Activated CD4-positive, alpha-beta T cell treated with anti-CD3 and anti-CD28 coated beads for 24 hours (primary cell): ENCODE measurements around the gene DDB1.

ENCODE experiments used
- DNase-seq, 2 donors: peaks; one replicate each; pipeline ENCODE4 v3.0.0-alpha.2; 2020; ENCODE audit warnings: low read depth in 2 of 2

Gene DDB1

DNA sequence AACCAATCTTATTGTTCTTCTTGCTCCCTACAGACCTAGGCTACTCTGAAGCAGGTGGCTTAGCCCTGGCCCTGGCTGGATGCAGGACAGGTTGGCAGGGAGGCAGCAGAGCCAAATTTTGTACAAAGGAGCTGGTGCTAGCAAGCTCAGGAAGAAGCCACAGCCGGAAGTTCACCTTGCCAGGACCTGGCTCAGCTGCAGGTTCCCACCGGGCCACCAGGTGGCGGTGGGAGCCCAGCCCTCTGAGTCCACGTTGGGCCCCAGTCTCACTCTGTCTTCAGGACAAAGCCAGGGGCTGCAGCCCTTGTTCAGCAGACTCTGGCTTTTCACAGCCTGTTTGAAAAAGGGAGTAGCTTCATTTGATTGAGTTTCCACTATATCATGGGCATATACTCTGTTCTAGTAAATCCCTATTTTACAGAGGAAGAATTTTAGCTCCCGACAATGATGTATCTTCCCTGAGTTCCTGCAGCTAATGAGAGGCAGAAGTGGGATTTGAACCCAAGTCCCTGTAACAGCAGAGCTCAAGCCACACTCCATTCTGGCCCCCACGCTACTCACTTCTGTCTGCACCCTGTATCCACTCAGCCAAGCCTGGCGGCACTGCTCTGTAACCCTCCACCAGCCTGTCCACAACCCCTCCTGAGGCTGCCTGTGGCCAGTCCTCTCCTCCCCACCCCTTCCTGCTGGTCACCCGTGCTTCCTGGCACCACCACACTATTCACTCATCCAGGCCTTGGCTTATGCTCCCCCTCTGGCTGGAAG is 3.4 kb upstream of the DDB1 start:
- peak; percentile 68 to 70 for DNase-seq

DNA sequence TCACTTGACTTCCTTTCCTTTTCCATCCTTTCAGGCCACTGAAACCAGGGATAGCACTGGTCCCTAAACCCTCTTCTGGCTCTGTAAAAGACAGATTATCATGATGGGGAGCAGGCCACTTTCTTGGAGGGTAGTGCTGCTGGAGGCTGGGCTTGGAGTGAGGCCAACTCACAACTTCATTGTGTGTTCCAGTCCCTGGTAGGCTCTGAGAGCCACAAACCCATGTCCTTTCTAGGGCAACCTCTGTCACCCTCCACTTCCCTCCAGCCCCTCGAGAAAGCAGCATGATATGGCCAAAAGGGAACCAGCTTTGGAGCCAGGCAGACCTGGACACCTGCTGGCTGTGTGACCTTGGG is 2.4 kb upstream of the DDB1 start:
- no peak for DNase-seq

DNA sequence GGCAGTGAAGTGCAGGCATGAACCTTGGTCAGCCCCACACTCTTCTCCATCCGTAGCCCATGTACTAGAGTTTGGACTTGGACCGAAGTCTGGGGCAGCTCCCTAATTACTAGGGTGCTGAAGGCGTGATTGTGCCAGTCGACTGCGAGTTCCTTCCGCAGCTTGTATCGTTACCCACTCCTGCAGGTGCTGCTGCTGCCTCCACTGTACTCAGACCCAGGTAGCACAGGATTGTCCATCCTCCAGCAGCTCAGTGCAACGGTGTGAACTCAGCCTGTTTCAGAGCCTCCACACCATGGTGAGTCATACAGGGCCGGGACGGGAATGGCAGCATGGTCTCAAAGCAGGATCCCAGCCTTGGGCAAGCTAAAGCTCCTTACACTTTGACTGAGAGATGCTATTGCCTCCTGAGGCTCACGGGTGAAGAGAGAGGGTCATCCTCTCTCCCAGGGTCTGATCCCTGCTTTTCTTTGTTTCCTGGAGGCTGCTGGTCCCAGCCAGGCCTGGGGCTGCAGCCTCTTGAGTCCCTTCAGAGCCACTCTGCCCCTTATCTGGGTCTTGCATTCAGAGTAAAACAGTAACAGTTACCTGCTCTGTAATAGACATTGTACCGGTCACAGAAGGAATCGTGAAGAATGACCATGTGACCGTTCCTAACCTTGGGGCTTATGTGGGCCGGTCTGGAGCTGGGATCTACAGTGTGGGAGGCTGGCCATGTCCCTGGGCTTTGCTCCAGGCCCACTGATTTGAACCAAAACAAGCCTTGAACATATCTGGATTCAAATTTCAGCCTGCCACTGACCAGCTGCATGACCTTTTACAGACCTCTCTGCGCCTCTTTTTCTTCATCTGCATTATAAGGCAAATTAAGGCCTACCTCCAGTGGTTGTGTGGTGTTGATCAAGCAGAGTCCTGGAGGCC is 1.8 kb upstream of the DDB1 start:
- DNase-seq: no peak

DNA sequence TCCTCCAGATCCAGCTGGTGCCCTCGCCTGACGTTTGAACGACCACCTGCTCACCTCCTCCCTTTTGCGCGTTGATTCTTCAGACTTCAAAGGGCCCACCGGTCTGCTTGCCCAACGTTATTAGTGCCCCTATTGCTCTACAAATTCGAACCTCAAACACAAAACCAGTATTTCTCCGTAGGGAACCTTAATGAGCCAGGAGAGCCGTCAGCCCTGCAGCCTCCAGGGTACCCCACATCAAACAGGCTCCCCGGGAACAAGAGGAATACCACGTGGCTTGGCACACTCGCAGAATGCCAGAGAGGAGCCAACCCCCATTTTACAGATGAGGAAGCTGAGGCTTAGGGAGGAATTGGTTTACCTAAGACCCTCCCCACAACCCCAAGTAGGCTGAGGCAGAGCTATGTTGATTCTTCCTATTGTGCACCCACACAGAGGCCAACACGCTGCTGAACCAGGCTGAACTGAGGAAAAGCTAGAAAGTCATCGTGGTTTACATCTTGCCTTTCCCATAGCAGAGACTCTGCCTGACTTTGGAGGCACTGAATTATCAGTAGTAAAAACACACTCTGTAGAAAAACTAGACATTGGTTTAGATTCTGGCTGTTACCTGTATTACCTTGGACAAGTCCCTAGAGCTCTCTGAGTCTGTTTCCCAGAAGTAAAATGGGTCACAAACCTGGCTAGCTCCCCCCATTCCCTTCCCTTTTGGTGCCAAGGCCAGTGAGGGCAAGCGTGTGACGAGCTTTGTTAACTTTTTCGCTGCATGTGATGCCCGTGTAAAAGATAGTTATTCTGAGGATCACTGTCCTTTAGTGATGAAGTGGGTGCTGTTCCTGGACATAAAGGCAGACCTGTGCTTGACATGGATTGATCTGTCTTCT is 887 bp upstream of the DDB1 start:
- DNase-seq: peak in 1 of 2 donors; percentile 9

DNA sequence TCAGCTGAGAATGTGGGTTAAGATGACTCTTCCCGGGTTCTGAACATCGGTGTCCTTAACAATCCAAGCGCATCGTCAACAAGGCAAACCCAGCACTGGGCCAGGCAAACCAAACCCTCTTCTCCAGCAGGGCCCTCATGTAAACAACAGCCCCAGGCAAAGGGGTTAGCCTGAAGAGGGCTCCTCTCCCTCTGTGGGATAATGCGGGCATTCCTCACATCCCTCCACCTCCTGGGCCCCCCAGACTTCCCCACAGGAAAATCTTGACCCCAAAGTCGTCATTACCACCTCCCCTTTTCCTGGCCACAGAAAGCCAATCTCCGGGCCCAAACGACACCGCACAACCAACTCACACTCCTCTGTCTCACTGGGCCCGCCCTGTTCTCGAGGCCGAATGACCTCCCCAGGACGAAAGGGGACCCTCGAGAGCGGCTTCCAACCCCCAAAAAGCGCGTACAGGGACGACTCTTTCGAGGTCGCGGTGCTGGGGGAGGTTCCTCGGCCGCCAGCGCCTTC is 566 bp downstream of the DDB1 start:
- DNase-seq: no peak

DNA sequence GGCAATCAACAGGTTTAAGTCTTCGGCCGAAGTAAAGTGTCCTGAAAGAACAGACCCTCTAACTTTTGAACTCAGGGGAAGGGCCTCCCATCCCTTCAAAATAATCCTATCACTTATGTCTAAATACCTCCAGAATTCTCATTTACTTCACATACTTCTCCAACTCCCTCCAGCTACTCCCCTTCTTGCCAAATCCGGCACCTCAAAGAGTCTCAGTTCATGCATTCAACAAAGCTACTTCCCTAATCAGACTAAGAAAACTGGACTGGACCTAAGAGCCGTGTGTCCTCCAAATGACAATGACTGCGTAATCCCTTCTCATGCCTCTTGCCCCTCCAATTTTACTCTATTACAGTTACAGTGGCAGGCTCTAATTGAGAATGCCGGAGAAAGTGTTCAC is 1.3 kb downstream of the DDB1 start:
- no peak for DNase-seq

DNA sequence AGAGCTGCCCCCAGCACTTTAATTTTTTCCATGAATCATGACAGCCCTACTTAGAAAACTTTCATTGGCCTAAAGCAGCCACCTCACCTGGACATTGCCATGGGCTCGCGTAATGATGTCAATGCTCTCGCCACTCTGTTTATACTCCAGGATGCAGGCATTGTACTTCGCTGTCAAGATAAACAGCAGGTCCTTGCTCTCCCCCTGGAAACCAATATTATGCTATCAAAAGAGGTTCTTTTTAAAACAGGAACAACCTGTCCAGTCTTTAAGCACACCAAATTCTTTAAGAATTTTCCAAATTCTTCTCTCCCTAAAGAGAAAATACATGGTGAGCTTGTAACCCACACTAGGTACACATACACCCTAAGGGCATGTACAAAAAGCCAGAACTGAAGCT is 3.0 kb downstream of the DDB1 start:
- DNase-seq: no peak

DNA sequence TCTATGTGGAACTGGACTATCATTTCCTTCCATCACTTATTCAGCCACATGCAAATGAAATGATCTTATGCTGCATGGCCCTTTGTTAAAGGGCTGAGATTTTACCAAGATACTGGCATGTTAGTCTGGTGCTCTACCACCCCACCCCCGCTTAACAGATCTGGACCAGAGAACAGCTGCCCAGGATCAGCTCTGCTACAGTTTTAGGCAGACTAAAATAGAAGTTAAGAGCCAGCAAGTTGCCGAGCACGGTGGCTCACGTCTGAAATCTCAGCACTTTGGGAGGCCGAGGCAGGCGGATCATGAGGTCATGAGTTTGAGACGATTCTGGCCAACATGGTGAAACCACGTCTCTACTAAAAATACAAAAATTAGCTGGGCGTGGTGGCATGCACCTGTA is 4.6 kb downstream of the DDB1 start:
- no peak for DNase-seq

DNA sequence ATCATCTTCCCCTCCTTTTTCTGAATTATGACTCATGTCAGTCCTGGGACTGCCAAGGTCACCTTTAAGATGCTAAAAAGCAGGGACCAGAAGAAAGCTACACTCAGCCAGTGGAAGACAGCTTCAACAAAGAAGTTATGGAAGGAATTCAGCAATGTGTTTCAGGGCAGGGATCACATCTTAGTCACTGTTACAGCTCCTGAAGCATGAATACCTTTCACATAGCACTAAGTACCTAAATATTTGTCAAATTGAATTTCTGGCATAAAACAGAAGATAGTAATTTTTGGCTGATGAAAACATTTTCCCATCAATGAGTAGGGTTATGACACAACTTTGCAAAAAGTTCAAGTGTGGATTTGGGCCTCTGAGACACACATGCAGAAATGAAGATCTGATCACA is 5.2 kb downstream of the DDB1 start:
- DNase-seq: no peak

DNA sequence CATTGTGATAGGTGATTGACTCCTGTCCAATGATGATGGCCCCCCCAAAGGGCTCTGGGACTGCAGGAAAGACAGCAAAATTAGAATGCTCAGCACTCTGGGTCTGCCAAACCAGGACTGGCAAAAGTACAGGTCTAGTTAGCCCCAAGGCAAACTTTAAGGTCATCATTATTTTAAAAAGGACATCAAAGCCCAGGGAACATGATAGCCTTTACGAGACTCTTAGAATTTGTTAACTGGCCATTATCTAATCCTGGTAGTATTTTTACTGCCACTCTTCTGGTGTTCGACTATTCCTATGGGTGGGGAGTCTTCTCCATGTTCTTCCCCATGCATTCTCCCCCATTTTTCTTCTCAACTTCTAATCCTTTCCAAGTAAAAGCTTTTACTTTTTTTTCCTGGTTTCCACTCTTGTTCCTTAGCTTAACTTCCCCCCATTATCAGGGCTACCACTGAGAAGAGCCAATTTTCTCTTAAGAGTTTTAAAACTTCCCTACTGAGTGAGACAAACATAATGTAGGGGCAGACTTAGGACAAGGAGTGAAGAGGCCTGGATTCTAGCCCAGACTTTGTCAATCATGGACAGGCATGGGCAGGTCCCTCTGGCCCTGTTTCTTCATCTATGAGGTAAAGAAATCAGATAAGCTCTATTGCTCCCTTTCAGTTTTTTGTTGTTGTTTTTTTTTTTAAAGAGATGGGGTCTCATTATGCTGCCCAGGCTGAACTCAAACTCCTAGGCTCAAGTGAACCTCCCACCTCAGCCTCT is 7.1 kb downstream of the DDB1 start:
- no peak for DNase-seq

DNA sequence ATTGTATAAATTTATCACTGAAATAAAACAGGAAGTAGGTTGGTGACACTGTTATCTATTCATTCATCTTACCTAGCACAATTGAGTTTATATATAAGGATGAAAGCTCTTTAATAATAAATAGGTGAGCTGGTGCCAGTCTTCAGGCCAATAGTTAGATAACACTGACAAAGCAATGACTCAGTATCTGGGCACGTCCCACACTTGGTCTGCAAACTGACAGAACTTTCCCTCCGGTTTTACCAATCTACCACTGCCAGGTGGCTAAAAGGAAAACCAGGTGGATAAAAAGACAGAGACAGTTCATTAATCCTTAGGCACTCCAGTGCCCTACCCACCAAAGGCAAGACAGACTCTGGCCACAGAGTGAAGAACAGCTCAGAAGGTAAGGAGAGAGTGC is 17.6 kb downstream of the DDB1 start:
- no peak for DNase-seq

DNA sequence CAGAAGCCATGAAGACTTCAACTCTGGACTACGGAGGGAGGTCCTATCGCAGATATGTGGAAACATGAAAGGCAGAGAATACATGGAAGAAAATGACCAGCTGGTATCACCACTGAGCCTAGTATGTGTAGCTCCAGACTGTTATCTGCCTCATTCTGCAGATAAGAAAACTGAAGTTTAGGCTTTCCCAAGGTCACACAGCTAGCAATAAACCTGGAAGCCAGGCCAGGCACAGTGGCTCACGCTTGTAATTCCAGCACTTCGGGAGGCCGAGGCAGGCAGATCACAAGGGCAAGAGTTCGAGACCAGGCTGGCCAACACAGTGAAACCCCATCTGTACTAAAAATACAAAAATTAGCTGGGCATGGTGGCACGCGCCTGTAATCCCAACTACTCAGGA is 22.2 kb downstream of the DDB1 start:
- DNase-seq: no peak

DNA sequence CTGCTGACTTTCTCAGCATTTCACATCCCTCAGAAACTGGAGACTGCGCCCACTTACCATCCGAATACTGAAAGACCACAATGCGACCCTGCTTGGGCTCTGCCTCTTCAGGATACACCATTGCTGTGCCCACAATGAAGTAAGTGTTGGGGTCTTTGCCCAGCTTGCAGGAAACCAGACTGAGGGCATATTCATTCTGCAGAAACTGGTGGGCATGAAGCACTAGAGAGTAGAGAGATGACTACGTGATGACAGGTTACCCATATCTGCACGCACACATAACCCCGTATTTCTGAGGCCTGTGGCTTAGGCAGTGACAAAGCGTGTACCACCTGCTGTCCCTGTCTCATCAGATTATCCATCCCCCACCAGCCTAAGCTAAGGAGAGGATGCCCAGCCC is 23.2 kb downstream of the DDB1 start:
- no peak for DNase-seq

DNA sequence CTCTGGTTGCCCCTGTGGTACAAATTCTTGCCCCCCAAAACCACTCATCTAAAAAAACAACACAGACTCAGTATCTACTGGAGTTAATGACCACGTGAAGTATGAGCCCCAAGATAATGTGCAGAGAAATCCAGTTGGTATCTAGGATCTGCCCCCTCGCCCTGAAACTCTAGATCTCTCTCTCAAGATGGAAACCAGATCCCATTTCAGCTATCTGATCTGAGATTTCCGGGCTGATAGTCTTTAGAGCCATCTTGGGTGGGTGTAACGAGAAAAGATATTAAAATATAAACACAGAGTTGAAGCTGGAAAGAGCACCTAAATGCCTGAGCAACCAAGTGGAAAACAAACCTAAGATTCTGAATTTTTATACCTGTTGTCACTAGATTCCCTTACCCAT is 23.8 kb downstream of the DDB1 start:
- DNase-seq: no peak

DNA sequence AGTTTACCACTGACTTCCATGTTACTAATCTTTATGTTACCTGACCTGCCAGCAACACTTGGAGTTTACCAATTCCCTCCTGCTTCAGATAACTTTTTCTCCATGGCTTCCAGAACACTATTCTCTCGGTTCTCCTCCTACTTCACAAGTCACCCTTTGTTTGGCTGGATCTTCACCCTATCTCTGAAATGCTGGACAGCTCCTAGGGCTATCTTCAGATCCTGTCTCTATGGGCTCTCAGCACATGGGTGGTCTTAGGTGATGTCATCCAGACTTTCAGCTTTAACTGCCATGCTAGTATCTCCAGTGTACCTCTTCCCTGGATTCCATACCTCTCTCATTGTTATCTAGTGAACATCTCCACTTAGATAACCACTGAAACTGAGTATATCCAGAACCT is 25.6 kb downstream of the DDB1 start:
- DNase-seq: no peak

DNA sequence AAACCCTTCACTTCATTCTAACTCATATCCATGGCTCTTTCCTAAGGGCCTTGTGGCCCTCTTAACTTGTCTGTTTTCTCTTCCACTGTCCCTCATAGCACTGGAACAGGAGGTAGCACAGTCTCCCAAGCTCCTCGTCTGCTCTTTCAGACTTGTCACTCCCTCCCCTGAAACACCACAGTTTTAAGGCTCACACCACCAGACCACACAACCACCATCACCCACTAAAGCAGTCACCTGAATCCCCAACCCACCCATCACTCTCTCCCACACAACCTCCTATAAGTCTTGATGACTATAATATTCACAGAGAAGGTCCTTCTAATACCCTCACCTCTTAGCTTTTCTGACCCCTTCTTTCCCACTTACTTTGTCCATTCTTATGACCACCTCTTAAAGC is 26.7 kb downstream of the DDB1 start:
- no peak for DNase-seq

DNA sequence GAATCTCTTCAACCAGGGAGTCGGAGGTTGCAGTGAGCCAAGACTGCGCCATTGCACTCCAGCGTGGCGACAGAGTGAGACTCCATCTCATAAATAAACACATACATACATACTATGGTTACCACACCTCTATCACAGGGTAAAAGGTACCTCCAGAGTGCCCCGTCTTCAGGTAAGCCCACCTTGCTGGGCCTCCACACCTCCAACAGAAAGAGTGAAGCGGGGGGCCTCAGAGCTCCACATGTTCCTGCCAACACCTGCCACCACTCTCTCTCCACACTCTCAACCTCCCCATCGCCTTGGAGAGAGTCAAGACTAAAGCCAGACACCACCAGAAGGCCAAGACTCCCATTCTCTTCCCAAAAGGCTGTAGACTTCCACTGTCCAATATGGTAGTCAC is 27.5 kb downstream of the DDB1 start:
- DNase-seq: no peak

DNA sequence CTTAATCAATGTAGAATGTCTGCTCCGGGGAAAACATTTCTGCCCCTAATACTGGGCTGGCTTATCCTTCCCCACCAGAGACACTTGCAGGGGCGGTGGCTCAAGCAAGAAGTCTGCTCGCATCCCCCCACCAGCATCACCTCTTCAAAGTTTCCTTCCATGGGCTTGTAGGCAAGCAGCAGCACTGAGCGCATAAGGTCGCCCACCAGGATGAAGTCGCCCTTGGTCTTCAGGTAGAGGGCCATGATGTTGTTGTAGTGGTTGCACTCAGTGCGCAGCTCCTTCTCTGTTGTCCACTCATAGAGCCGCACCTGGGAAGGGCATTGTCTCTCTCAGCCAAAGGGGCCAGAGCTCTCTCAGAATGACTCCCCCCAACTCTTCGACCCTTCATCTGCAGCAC is 29.2 kb downstream of the DDB1 start:
- no peak for DNase-seq

DNA sequence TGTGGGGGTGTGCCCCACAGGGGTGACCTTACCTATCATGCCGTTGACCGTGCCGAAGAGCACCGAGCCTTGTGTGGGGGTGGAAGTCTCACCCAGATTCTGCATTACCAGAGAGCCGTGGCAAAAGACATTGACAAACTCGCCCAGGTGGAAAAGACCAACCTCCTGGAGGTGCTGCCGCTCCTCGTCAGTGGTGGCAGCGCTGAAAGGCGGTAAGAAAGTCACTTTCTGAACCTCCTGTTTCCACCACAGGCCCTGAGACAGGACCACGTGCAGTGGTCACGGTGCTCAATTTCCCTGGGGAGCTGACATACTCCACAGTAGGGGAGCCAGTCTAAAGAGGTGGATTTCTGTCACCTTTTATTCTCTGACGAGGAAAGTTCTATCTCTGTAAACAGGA is 30.4 kb downstream of the DDB1 start:
- DNase-seq: no peak

DNA sequence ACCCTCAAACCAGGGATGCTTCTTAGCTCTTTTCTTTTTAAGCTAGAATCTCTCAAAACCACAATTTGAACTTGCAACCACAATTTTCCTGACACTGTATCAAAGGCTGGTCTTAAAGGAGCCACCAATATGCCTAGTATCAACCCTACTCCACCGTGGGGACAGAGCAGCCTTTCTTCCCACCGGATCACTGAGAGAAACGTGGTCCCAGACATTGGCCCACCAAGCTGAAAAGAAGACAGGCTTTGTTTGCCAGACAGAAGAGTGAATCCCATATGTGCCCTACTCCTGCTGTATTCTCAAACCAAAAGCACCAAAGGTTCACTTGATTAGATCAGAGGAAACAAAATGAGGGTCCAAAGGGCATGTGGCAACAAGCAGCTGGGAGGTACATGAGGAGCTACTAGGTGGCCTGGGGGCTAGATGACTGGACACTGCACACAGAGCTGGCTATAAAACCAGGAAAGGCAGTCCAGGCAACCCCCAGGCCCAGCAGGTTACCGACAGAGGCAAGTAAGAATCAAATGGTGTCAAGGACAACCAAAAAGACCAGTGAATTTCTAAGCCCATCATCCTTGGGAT is 34.2 kb downstream of the DDB1 start:
- no peak for DNase-seq

DNA sequence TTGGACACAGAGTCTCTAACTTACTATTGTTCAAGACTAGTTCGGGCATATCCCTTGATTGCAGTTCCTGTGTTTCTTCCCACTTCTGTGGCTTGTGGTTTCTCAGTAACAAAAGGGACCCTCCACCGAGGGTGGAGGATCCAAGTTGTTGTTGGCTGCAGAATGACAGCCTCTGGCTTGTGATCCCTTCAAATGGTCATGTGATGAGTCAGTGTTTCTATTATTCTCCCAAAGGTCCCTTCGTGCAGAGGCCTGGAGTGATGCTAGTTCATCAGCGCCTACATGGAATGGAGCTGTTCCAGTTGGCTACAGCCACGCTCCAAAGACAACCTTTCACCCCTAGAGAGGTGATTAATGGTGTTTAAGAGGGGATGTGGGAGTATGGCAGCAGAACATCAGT is 35.2 kb downstream of the DDB1 start:
- DNase-seq: no peak
